ENCODE measurements around the gene GH2.

GH2 gene

DNA sequence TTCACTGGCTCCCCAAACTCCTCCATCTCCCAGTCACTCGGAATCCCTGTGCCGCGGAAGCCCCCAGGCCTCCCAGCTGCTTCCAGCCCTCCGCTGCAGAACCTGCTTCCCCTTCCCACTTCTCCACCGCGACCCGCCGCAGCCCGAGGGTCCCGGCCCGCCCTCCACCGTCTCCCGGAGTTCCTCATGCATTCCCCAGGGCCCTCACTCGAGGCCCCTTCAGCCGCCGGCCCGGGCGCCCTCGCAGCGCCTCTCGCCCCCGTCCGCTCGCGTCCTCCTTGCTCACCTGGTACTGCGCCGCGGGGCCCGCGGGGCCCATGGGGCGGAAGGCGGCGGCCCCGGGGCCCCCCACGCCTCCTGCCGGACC lies 39.6 kb downstream of the GH2 start:
- H3K27ac ChIP-seq (ENCODE audit: low read depth, low read length), result peak overlapping the region; percentile 93
- peak overlapping the region; percentile 69 to 92 (median 87) for H3K9ac ChIP-seq (ENCODE audit: low read length in 5 of 5)
- peaks cover 18 to 61% (median 53%) of the 10 kb centered on the region in 5 donors for H3K4me1 ChIP-seq (ENCODE audit: control insufficient read depth in 5 of 5, insufficient read depth in 5 of 5, low read length in 5 of 5)
- no peaks in the 10 kb centered on the region for H3K9me3 ChIP-seq (ENCODE audit: control insufficient read depth in 5 of 5, low read length in 5 of 5)
- no peaks in the 10 kb centered on the region for H3K27me3 ChIP-seq (ENCODE audit: control insufficient read depth in 5 of 5, insufficient read depth in 4 of 5, low read length in 5 of 5)
- H3K36me3 ChIP-seq (ENCODE audit: control insufficient read depth in 5 of 5, insufficient read depth in 5 of 5, low read length in 5 of 5), result peaks cover 0 to 4% (median 3%) of the 10 kb centered on the region in 5 donors
- peak overlapping the region; percentile 80 to 90 (median 84) for H3K4me3 ChIP-seq (ENCODE audit: low read depth in 1 of 5, low read length in 5 of 5)

DNA sequence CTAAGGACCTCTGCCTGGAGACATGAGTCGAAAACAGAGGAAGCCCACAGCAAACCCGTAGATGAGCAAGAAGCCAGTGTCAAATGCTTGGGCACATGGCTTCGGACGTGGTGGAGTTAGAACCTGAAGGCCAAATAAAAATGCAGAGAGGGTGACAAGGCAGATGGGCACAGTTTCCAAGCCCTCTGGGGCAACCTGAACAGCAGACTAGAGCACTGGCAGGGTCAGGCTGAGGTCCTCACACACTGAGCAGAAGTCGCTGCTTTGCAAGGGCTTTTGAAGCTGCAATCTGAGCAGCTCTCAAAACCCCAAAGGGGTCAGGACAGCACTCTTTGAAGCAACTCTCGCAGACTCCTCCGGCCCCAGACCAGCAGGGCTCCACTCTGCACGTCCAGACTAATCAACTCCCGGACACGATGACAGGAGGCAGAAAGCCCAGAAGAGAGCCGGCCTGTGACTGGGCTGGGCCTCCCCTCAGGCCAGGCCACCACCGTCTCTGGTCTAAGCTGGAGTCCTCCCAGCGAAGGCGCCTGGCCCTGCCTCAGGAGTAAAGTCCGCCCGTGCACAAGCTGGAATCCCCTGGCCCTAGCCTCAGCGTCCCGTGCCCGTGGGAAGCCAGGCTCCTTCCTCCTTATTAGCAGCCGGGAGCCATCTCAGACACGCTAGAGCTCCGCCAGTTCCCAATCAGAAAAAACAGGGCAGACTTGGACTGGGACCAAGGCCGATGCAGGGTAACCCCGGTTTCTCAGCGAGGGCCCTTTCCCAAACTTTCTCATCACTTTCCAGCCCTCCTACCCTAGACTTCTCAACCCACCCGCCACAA lies 40.2 kb downstream of the GH2 start:
- H3K27me3 ChIP-seq (ENCODE audit: control insufficient read depth in 5 of 5, insufficient read depth in 4 of 5, low read length in 5 of 5), result no peaks in the 10 kb centered on the region
- H3K27ac ChIP-seq (ENCODE audit: low read depth, low read length), result peak overlapping the region; percentile 93
- H3K4me1 ChIP-seq (ENCODE audit: control insufficient read depth in 5 of 5, insufficient read depth in 5 of 5, low read length in 5 of 5), result peaks cover 18 to 62% (median 55%) of the 10 kb centered on the region in 5 donors
- H3K9ac ChIP-seq (ENCODE audit: low read length in 5 of 5), result peak overlapping the region; percentile 69 to 92 (median 87)
- H3K9me3 ChIP-seq (ENCODE audit: control insufficient read depth in 5 of 5, low read length in 5 of 5), result no peaks in the 10 kb centered on the region
- H3K4me3 ChIP-seq (ENCODE audit: low read depth in 1 of 5, low read length in 5 of 5), result peak overlapping the region; percentile 80 to 90 (median 84)
- peaks cover 0 to 10% (median 6%) of the 10 kb centered on the region in 5 donors for H3K36me3 ChIP-seq (ENCODE audit: control insufficient read depth in 5 of 5, insufficient read depth in 5 of 5, low read length in 5 of 5)

GRCh38 chr17:63840591-63841349 lies 41.0 kb downstream of the GH2 start:
- Histone ChIP-seq H3K36me3 (ENCODE audit: control insufficient read depth in 5 of 5, insufficient read depth in 5 of 5, low read length in 5 of 5) (peaks cover 0 to 16% (median 13%) of the 10 kb centered on the region in 5 donors), H3K27ac (ENCODE audit: low read depth, low read length) (peak overlapping the region; percentile 93), H3K4me1 (ENCODE audit: control insufficient read depth in 5 of 5, insufficient read depth in 5 of 5, low read length in 5 of 5) (peaks cover 18 to 62% (median 55%) of the 10 kb centered on the region in 5 donors), H3K27me3 (ENCODE audit: control insufficient read depth in 5 of 5, insufficient read depth in 4 of 5, low read length in 5 of 5) (no peaks in the 10 kb centered on the region), H3K4me3 (ENCODE audit: low read depth in 1 of 5, low read length in 5 of 5) (peak overlapping the region; percentile 80 to 90 (median 84)), H3K9me3 (ENCODE audit: control insufficient read depth in 5 of 5, low read length in 5 of 5) (no peaks in the 10 kb centered on the region), H3K9ac (ENCODE audit: low read length in 5 of 5) (peak overlapping the region; percentile 50 to 92 (median 87))

DNA sequence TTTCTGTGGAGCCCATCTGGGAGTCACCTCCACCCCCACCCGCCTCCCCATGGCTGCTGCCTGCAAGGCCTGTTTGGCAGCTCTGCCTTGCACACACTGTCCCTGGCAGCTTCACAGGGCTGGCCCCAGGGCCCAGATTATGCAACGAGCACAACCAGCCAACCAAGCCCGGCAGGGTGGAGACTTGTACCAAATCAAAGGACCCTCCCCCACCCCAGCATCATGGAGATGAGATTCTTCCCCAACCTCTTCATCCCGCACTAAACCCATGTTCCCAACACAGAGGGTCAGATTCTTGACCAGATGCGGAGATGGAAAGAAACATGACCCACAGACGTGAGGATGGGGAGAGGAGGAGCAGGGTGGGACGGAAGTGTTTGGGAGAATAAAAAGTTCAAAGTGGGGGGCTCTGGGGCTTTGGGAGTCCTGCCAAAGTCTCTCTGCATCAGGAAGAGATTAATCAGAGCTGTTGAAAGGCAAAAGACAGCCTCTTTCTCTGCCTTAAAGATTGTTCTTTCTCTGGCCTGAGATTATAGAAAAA lies 43.0 kb downstream of the GH2 start:
- H3K9me3 ChIP-seq (ENCODE audit: control insufficient read depth in 5 of 5, low read length in 5 of 5), result no peaks in the 10 kb centered on the region
- H3K27me3 ChIP-seq (ENCODE audit: control insufficient read depth in 5 of 5, insufficient read depth in 4 of 5, low read length in 5 of 5), result no peaks in the 10 kb centered on the region
- H3K27ac ChIP-seq (ENCODE audit: low read depth, low read length), result peak overlapping the region; percentile 62
- peak overlapping the region in 2 of 5 donors; percentile 24 to 56 for H3K9ac ChIP-seq (ENCODE audit: low read length in 5 of 5)
- H3K4me3 ChIP-seq (ENCODE audit: low read depth in 1 of 5, low read length in 5 of 5), result peak overlapping the region in 3 of 5 donors; percentile 22 to 30 (median 25)
- H3K4me1 ChIP-seq (ENCODE audit: control insufficient read depth in 5 of 5, insufficient read depth in 5 of 5, low read length in 5 of 5), result peaks cover 18 to 69% (median 56%) of the 10 kb centered on the region in 5 donors
- peaks cover 0 to 36% (median 33%) of the 10 kb centered on the region in 5 donors for H3K36me3 ChIP-seq (ENCODE audit: control insufficient read depth in 5 of 5, insufficient read depth in 5 of 5, low read length in 5 of 5)

DNA sequence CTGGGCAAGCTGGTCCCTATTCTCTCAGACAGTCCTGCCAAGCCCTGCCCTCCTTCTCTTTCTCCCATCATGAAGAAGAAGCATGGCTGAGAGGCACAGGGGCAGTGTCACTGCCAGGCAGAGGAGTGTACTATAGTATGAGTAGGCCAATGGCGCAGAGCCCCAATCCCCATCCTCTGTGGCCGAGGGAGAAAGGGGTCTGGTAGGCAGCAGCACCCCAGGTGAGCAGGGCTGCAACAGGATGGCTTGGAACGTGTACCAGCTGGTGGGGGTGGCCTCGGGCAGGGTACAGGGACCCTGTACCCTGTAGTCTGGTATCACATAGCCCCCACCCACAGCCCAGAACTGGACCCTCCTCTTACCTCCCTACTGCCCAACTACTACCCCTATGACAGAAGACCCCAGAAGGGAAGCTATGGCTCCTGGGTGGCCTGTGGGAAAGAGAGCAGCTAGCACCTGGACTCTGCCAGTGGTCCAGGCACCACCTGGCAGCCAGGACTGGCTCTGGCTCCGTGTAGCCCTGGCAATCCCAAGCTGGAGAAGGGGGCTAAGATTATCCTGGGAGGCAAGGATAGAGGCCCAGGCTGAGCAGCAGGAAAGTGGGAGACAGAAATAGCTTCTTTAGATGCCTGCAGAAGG lies 43.7 kb downstream of the GH2 start:
- Histone ChIP-seq H3K9me3 (ENCODE audit: control insufficient read depth in 5 of 5, low read length in 5 of 5) (no peaks in the 10 kb centered on the region), H3K36me3 (ENCODE audit: control insufficient read depth in 5 of 5, insufficient read depth in 5 of 5, low read length in 5 of 5) (peaks cover 0 to 43% (median 39%) of the 10 kb centered on the region in 5 donors), H3K9ac (ENCODE audit: low read length in 5 of 5) (peak overlapping the region in 3 of 5 donors; percentile 17 to 53 (median 24)), H3K4me3 (ENCODE audit: low read depth in 1 of 5, low read length in 5 of 5) (peak overlapping the region in 3 of 5 donors; percentile 22 to 30 (median 22)), H3K27ac (ENCODE audit: low read depth, low read length) (peak overlapping the region; percentile 62), H3K27me3 (ENCODE audit: control insufficient read depth in 5 of 5, insufficient read depth in 4 of 5, low read length in 5 of 5) (no peaks in the 10 kb centered on the region), H3K4me1 (ENCODE audit: control insufficient read depth in 5 of 5, insufficient read depth in 5 of 5, low read length in 5 of 5) (peaks cover 18 to 63% (median 56%) of the 10 kb centered on the region in 5 donors)

DNA sequence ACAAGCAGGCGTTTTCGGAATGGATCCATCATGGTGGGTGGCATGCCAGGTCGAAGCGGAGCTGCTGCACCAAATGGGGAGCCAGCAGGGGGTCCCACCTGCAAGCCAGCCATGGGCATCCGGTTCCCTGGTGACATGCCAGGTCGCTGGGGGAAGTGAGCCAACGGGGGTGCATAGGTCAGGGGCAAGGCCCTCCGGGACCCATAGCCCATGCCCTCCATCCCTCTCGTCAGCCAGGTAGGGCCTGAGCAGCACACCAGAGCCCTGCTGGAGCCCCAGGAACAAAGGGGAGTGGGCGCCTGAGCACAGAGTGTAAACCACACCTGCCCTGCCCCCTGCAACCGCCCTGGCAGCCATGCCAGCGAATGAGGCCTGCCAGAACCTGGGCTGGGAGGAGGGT lies 44.3 kb downstream of the GH2 start:
- H3K27ac ChIP-seq (ENCODE audit: low read depth, low read length), result no peak overlapping the region
- no peaks in the 10 kb centered on the region for H3K27me3 ChIP-seq (ENCODE audit: control insufficient read depth in 5 of 5, insufficient read depth in 4 of 5, low read length in 5 of 5)
- no peaks in the 10 kb centered on the region for H3K9me3 ChIP-seq (ENCODE audit: control insufficient read depth in 5 of 5, low read length in 5 of 5)
- H3K9ac ChIP-seq (ENCODE audit: low read length in 5 of 5), result peak overlapping the region in 2 of 5 donors; percentile 17 to 53
- peak overlapping the region in 1 of 5 donors; percentile 30 for H3K4me3 ChIP-seq (ENCODE audit: low read depth in 1 of 5, low read length in 5 of 5)
- peaks cover 0 to 49% (median 45%) of the 10 kb centered on the region in 5 donors for H3K36me3 ChIP-seq (ENCODE audit: control insufficient read depth in 5 of 5, insufficient read depth in 5 of 5, low read length in 5 of 5)
- peaks cover 18 to 66% (median 56%) of the 10 kb centered on the region in 5 donors for H3K4me1 ChIP-seq (ENCODE audit: control insufficient read depth in 5 of 5, insufficient read depth in 5 of 5, low read length in 5 of 5)

GRCh38 chr17:63836811-63837210 lies 44.9 kb downstream of the GH2 start:
- H3K9ac ChIP-seq (ENCODE audit: low read length in 5 of 5), result no peak overlapping the region
- no peak overlapping the region for H3K4me3 ChIP-seq (ENCODE audit: low read depth in 1 of 5, low read length in 5 of 5)
- peaks cover 0 to 55% (median 51%) of the 10 kb centered on the region in 5 donors for H3K36me3 ChIP-seq (ENCODE audit: control insufficient read depth in 5 of 5, insufficient read depth in 5 of 5, low read length in 5 of 5)
- H3K9me3 ChIP-seq (ENCODE audit: control insufficient read depth in 5 of 5, low read length in 5 of 5), result no peaks in the 10 kb centered on the region
- H3K27me3 ChIP-seq (ENCODE audit: control insufficient read depth in 5 of 5, insufficient read depth in 4 of 5, low read length in 5 of 5), result no peaks in the 10 kb centered on the region
- H3K27ac ChIP-seq (ENCODE audit: low read depth, low read length), result no peak overlapping the region
- peaks cover 18 to 63% (median 52%) of the 10 kb centered on the region in 5 donors for H3K4me1 ChIP-seq (ENCODE audit: control insufficient read depth in 5 of 5, insufficient read depth in 5 of 5, low read length in 5 of 5)

DNA sequence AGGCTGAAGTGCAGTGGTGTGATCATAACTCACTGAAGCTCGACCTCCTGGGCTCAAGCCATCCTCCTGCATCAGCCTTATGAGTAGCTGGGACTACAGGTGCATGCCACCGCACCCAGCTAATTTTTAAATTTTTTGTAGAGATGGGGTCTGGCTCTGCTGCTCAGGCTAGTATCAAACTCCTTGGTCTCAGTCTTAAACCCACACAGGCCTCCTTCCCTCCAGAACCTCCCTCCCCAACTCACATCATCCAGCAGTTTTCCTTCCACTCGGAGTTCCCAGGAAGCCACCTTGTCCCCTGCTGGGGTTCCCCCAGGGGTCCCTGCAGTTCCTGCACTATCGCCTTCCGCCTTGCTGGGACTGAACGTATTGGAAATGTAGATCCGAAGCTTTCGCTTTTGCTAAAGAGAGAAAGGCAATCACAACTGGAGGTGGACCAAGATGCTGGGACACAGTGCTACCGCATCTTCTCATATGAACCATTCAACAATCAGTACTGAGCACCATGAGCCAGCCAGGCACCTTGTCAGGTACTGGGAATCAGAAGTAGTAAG lies 46.5 kb downstream of the GH2 start:
- peaks cover 0 to 71% (median 67%) of the 10 kb centered on the region in 5 donors for H3K36me3 ChIP-seq (ENCODE audit: control insufficient read depth in 5 of 5, insufficient read depth in 5 of 5, low read length in 5 of 5)
- H3K9me3 ChIP-seq (ENCODE audit: control insufficient read depth in 5 of 5, low read length in 5 of 5), result no peaks in the 10 kb centered on the region
- no peak overlapping the region for H3K27ac ChIP-seq (ENCODE audit: low read depth, low read length)
- H3K4me3 ChIP-seq (ENCODE audit: low read depth in 1 of 5, low read length in 5 of 5), result no peak overlapping the region
- H3K27me3 ChIP-seq (ENCODE audit: control insufficient read depth in 5 of 5, insufficient read depth in 4 of 5, low read length in 5 of 5), result no peaks in the 10 kb centered on the region
- no peak overlapping the region for H3K9ac ChIP-seq (ENCODE audit: low read length in 5 of 5)
- peaks cover 11 to 48% (median 36%) of the 10 kb centered on the region in 5 donors for H3K4me1 ChIP-seq (ENCODE audit: control insufficient read depth in 5 of 5, insufficient read depth in 5 of 5, low read length in 5 of 5)

DNA sequence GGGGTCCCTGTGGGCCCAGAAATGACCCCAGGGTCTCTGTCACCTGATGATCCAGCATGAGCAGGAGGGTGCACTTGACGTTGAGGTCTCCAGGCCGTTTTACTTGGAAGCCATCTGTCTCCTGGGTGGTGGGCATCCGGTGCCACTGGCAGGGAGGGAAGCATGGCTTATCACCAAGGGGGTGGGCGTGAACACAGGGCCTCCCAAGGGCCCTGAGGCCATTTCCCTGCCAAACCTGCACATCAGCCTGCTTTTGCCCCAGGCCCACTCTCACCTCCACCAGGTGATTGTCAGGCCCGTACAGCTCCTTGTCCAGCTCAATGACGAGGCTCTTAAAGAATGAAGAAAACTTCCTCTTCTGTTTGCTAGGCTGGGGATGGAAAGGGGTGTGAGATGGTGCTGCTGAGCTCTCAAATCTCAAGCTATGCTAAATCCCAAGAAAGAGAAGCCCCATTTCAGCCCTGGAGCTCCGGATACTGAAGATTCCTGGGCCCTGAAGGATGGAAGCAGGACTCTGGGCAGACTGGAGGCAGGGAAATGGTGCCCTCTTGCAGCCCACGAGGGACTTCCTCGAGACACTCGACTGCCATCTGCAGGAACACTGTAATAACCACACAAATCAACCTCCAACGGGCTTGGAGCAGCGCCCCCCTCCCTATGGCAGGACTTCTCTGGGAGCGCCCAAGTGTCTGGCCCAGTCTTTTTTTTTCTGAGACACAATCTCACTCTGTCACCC lies 47.1 kb downstream of the GH2 start:
- peaks cover 11 to 41% (median 31%) of the 10 kb centered on the region in 5 donors for H3K4me1 ChIP-seq (ENCODE audit: control insufficient read depth in 5 of 5, insufficient read depth in 5 of 5, low read length in 5 of 5)
- no peak overlapping the region for H3K9ac ChIP-seq (ENCODE audit: low read length in 5 of 5)
- no peak overlapping the region for H3K4me3 ChIP-seq (ENCODE audit: low read depth in 1 of 5, low read length in 5 of 5)
- no peaks in the 10 kb centered on the region for H3K27me3 ChIP-seq (ENCODE audit: control insufficient read depth in 5 of 5, insufficient read depth in 4 of 5, low read length in 5 of 5)
- no peaks in the 10 kb centered on the region for H3K9me3 ChIP-seq (ENCODE audit: control insufficient read depth in 5 of 5, low read length in 5 of 5)
- H3K27ac ChIP-seq (ENCODE audit: low read depth, low read length), result no peak overlapping the region
- peaks cover 0 to 77% (median 74%) of the 10 kb centered on the region in 5 donors for H3K36me3 ChIP-seq (ENCODE audit: control insufficient read depth in 5 of 5, insufficient read depth in 5 of 5, low read length in 5 of 5)
